NCI-H2029 treated with DMSO at 0.1 percent for 48 hours (cell line): Measurements from ENCODE around the gene LIN28B.

Experiments
- DNase-seq: peaks from one replicate; lab custom pipeline; 2025; lab: John Stamatoyannopoulos, UW

Gene LIN28B

DNA sequence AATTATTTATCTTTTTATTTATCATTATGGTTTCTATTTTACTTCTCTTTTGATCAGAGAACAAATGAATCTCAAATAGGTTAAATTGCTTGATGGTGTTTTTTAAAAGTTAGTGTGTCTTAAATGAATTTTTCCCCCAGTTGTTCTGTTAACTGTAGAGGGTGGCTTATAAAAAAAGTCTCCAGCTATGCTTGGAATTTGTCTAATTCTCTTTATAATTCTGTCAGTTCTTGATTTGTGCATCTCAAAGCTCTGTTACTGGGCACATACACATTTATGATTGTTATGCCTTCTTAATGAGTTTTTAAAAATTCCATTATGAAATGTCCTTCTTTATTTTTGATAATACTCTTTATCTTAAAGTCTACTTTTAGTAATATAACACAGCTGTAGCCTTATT, 58.0 kb downstream of the LIN28B start:
- no peak for DNase-seq

DNA sequence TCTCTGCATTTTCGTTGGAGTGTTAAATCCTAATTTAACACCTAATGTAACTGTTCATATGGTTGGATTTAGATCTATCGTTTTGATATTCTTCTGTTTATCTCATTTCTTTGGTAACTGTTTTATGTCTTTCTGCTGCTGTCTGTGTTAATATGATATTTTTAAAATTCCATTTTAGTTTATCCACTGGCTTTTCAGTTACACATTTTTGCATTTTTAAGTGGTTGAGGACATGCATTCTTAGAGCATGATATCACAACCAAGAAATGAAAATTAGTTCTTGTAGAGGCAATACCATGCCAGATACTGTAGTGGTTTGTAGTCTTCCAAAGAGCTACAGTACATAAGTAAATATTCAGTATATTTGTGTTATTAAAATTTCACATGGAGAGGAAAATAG, 58.6 kb downstream of the LIN28B start:
- no peak for DNase-seq

DNA sequence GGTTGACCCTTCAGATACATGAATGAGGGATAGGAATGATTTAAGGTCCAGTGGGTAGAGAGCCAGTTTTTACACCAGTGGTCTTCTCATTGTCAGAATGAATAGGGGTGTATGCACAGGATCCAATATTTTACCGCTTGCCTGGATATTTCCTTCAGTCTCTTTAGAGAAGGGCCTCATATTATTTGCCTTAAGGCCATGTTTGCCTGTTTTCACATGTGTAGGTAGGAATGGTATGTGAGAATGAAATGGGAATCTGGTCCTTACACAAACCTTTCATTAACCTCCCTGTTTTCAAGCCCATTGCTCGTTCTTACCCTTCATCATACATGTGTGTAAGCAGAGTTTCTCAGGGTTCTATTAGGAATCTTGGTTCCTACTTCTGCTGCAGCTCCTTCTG, 62.4 kb downstream of the LIN28B start:
- DNase-seq = no peak

DNA sequence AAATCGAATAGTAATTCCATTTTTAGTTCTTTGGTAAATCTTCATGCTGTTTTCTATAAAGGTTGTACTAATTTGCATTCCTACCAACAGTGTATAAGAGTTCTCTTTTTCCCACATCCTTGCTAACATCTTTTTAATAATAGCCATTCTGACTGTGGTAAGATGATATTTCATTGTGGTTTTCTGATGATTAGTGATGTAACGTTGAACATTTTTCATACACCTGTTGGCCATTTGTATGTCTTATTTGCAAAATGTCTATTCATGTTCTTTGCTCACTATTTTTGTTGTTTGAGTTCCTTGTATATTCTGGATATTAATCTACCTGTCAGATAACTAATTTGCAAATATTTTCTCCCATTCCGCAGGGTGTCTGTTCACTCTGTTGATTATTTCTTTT, 64.5 kb downstream of the LIN28B start:
- no peak for DNase-seq

DNA sequence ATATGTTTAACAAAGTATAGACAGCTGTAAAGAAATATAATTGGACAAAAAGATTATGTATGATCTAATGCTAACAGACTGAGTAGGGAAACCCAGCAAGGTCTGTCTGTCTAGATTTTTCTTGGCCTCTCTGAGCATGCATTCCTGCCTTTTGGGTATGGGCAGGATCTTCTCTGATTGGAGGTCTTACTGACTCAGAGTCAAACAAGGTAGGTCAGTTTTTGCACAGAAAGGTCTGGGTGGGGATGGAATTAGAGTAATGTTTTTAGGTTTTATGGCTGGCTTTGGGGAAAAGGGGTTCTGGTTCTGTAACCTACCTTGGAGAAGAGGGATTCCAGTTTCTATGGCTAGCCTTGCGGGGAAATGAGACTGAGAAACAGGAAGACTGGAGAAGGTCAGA, 65.5 kb downstream of the LIN28B start:
- no peak for DNase-seq

DNA sequence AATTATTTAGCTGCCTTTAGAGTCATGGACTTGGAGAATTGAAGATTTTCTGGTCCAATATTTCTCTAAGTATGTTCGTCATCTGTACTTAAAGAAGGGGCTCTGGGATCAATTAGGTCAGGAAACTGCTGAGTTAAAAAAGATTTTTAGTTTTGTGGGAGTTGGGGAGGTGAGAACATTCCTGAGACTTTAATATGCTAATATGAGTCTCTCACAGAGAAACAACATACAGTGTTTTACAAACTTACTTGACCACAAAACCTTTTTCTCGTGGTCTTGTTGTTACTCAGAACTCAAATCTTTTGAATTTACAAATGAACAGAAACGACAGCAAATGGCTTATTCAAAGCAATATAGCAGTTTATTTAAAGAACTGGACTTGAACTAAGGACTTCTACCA, 67.9 kb downstream of the LIN28B start:
- DNase-seq = no peak

DNA sequence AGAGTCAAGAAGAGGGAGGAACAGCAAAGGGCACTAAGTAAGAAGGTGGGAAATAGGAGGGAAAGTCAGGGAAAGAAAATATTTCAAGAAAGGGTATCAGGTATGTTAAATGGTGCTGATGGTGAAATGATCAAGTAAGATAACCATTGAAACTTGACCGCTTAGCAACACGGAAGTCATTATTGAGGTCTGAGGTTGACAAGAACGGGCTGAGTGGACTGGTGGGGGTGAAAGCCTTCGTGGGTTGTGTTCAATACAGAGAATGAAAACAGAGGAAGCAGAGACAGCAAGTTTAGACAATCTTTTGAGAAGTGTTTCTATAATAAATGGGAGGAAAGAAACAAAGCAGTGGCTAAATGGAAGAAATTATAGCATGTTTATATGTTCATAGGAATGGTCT, 72.0 kb downstream of the LIN28B start:
- DNase-seq = no peak

DNA sequence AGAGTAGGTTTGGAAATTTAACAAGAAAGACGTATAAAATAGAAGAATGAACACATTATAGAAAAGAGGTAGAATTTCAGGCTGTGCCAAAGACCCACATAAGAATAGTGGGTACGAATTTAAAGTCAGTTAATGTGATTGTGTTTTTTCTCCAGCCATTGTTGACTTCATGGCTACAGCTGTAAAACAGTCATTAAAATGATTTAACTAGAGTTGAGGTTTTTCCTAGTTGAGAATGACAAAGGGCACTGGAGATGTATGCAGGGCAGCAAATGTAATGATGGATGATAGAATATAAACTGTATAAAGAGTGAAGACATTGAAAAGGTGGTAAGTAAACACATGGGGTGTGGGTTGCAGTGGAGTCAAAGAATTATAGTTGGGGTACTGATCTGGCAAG, 72.7 kb downstream of the LIN28B start:
- no peak for DNase-seq

DNA sequence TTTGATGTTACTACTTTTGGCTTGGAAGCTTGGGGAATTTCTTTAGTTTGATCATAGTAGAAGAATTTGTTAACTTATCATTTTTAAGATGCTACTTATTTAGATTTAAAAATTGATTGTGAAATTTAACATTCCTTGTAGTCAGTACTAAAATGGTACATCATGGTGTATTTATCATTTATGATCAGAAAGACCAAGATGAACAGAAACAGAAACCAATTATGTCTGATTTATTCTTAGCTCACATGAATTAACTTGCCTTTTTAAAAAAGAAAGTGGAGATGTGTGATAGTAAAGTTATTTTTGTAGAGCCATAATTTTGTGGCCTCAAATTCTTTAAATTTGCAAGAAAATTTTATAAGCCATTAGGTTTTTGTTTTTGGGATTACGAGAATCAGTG, 77.6 kb downstream of the LIN28B start:
- DNase-seq = no peak

DNA sequence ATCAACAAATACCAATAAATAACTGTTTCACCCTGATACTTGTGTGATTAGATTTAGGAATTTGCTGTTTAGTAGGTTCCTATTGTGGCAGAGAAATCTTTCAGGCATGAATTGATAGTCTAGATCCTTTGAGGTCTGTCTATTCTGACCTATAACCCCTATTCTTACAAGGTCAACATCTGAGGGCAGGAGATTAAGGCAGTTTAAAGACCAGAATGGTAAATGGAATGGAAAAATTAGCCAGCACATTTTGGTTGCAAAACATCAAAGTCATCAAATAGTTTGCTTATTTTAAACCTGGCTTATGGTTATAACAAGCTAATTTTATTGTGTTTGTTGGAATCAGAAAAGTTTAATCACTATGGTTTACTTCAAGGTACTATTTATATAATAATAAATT, 78.4 kb downstream of the LIN28B start:
- DNase-seq = no peak

DNA sequence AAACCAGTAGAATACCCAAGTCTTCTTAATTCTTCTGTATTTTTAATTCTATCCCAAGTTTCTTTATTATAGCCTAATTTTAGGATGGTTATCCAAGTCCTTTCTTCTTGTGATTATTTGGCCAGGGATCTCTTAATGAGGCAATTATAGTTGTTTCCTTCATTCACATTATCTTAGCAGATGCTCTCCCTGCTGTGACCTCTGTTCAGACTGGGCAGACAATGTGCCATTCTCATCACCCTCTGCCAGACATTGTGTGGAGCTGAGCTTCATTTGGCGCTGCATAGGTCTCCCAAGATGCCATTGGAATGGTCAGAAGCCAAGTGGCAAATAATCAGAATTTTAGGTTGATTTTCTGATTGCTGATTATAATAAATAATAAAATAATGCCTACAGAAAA, 79.4 kb downstream of the LIN28B start:
- DNase-seq = no peak

DNA sequence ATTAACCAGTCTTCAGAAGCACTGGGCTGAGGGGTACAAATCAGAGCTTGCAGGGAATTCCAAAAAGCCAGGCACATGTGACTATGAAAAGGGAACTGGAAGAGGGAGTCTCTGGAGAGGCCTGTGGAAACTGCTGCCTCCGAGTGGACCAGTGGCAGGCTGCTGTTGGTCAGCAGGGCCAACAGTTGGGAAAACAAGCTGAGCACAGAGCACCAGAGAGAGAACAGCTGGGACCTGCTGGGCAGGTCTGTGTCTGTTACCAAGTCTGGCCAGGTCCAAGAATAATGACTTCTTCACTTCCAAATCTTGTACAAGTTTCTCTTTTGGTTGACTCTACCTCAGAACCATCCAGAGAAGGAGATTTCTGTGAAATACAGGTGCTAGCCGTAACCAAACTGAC, 81.4 kb downstream of the LIN28B start:
- DNase-seq = no peak

DNA sequence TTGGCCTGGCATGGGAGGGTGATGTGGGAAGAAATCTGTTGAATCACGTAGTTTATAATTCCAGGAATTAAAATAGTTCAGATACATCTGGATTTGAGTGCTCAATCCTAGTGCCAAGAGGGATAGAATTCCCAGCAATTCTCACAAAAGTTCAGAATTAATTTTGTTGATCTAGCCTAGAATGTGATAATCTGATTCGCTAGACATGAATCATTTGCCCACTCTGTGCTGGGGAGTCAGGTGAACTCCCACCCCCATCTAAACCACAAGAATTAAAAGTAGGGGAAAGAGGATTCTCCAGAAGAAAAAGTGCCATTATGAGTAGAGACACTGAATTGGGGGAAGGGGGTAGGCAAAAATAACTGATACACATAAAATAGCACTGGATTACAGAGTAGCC, 85.0 kb downstream of the LIN28B start:
- no peak for DNase-seq

DNA sequence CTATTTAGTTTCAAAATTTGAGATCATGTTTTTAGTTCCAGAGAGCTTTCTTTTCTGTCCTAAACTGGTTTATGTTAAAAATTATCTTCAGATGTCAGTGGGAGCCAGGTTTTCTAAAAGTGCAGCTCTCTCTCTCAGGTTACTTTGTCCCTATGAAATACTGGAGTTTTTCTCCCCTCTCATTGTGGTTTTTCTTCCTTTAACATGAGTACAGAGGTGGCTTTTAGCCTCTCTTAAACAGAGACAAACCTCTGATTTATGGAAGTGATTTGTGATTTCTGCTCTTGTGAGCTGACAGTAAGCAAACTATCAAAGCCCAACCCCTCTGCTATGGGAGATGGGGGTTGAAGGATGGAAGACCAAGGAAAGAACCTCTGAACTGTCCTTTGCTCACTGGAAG, 85.7 kb downstream of the LIN28B start:
- no peak for DNase-seq

DNA sequence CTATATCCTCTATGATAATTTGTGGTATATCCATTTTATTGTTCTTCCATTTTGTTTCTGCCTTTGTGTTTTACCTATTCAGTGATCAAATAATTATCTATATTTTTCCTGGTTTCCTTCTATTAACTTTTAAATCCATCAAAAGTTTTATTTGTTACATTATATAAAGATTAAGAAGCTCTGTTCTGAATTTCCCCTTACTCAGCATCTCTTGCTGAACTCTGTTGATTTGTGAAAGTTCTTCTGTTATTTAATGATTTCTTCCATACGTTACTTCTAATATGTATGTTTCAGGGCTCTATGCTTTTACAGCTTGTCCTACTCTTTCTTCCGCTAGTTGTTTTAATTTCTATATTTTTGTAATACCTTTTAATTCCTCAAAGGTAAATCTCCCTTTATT, 87.1 kb downstream of the LIN28B start:
- no peak for DNase-seq

DNA sequence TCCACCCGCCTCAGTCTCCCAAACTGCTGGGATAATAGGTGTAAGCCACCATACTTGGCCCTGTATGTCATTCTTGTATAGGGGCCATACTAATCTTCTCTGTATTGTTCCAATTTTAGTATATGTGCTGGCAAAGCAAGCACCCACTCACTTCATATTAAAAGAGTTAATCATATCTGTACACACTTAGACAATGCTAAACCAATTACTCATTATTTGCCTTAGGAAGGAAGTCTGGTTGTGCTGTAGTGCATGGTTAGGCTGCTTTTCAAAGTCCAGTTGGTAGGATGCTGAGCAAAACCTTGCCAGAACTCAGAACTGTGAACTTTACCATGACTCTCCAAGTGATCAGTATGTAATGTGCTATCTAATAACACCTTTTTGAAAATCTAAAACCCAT, 88.6 kb downstream of the LIN28B start:
- no peak for DNase-seq

DNA sequence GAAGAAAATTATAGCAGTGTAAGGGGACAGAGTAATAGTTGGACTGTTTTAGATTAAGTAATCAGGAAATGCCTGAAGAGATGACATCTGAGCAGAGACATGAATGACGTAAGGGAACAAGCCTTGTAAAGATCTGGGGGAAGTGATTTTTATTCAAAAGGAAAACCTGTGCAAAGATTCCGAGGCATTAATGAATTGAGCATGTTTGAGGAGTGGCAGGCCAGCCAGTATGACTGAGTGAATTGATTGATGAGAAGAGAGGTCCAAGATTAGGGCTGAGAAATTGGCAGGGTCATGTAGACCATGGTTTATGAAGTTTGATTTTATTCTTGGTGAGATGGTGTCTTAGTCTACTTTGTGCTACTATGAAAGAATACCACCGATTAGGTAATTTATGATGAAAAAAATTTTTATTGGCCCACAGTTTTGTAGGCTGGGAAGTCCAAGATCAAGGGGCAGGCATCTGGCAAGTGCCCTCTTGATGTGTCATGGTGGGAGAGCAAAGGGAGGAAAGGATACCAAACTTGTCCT, 95.1 kb downstream of the LIN28B start:
- no peak for DNase-seq

DNA sequence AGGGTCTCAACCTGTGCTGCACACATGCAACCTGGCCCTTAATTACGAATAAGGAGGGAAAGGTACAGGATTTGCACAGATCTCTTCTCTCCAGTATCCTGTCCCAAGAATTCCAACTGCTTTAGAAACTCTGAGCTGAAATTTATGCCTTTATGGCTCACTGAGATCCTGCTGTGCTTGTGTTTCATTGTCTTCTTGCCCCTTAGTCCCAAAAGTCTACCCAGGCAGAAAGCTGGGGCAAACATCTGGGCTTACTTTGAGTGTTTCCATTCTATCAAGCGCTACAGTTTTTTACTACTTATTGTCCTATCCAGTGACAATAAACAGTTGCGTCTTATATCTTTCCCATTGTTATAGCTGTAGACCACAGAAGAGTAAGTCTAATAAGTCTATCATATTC, 99.7 kb downstream of the LIN28B start:
- no peak for DNase-seq

DNA sequence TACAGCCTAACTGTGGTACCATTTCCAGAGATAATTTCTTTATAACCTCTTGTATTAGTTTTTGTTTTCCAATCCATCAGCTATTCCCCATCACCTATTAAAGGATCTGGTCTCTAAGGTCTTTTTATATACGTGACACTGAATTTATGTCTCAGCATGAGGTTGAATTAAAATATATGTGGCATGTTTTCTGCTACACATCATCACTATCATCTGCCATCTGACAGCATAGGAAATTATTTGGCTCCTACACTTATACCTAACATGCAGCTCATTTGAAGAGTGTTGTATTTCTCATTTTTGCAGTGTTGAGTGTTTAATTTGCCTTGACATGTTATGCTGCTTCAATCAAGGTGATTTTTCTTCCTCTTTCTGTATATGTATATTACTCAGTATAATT, 100.3 kb downstream of the LIN28B start:
- DNase-seq = no peak

DNA sequence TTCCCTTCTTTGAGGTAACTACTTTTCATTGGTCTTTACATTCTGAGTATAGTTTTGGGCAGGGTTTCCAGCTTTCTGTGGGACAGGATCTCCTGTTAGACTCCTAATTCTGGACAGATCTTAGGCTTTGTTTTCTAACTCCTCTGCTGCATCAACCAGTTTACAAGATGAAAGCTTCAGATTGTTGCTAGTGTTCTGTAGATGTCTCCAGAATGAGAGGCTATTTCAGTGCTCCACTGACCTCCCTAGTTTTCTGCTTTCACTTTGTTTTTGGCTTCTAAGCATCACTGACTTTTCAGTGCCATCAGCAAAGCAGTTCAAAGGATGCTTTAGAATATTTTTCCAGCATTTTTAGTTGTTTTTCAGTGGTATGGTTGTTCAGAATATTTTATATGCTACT, 101.4 kb downstream of the LIN28B start:
- no peak for DNase-seq

DNA sequence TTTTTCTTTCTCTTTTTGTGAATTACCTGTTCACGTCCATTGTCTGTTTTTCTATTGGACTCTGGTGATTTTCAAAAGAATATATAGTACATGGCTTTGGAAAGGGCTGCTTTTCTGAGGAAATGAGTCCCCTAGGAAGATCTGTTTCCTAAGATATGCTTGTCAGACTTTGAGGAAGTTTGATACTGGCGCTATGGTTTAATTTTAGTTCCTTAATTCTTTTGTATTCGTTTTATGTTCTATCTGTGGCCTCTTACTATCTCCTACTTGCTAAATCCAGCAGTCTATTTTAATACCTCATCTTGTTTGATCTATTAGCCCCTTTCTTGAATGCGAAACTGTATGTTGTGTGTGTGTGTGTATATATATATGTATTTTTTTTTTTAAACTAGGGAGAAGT, 101.9 kb downstream of the LIN28B start:
- DNase-seq = no peak

DNA sequence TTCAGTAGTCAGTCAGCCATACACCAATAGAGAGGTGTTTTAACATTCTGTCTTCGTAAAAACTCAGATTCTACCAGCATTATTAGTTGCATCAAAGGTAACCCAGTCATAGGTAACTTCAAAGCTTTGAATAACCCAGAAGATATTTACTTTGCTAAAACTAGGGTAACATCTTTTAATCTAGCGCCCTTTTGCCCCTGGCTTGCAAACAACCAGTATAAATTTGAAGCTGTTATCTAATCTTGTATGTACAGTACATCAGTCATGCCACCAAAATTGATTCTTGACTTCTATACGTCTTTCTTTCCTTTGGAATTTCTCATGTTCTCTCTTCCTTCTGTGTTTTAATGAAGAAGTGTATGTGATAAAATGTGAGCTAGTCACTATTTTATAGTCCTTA, 109.3 kb downstream of the LIN28B start:
- DNase-seq = no peak

DNA sequence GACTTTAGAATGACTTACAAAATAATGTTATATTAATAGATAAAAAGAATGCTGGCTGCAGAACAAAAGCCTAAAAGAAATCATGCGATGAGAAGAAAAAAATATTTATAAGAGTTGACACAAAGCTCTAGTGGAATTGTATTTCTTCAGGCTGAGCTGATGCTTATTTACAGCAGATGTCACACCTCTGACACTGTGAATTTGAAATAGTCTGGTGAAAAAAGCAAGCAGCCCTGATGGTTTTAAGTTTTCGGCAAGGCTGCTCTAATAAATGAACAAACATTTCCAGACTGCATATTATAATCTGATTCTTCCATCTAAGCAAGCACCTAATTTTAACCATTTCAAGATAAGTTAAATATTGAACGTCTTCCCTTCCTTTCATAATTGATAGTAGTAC, 109.9 kb downstream of the LIN28B start:
- no peak for DNase-seq

DNA sequence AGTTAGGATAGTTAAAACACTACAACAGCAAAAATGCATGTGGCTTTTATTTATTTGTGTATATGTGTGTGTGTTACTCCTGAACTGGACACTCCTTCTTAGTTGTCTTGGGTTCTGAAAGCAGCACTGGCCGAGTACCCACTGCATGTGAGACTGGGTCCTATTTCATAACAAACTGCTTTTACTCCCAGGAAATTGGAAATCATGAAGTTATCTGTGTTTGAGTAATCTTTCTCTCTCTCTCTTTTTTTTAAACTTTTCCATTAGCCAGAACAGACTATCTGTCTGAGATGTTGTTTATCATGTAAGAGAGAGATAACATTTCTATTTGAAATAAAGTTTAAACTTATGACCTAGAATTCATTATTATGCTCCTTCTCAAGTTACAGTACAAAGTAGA, 110.4 kb downstream of the LIN28B start:
- no peak for DNase-seq

DNA sequence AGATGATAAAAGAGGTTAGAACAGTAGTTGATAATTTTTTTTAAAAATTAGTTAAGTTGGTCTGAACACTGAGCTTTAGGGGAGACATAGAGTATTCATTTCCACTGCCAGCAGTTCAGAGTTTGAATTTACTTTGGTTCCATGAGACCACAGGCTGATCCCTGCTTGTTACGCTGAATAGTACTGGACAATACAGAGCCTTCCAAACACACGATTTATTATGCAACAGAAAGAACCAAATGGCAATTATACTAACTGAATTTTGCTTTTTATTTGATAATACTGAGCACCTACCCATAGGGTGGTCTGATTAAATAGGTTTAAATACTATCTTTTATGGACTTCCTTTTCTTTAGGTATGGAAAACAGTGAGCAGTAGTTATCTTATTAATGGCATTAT, 111.5 kb downstream of the LIN28B start:
- no peak for DNase-seq
